HEK293 (cell line): ENCODE data around the gene EXOSC5.

Source experiments
- OVOL3 ChIP-seq: fragments of 450-650 bp; formaldehyde crosslinking; IDR thresholded peaks from 2 replicates; pipeline ENCODE4 v1.5.1; 2016; ENCODE audit warnings: missing biosample characterization, missing genetic modification characterization
- SP2 ChIP-seq: fragments of 450-650 bp; formaldehyde crosslinking; IDR thresholded peaks from 2 replicates; pipeline ENCODE4 v1.5.1; 2016; ENCODE audit warnings: missing biosample characterization, missing genetic modification characterization
- SP3 ChIP-seq: fragments of 450-650 bp; formaldehyde crosslinking; IDR thresholded peaks from 2 replicates; pipeline ENCODE4 v1.5.1; 2016; ENCODE audit warnings: missing biosample characterization, missing genetic modification characterization
- TCF7L2 ChIP-seq: IDR thresholded peaks from 2 replicates; pipeline ENCODE4 v1.6.1; 2011; ENCODE audit warnings: low read depth, mild to moderate bottlenecking, inconsistent platforms, low read length, moderate library complexity, borderline replicate concordance
- ZBTB17 ChIP-seq: fragments of 450-650 bp; formaldehyde crosslinking; IDR thresholded peaks from 2 replicates; pipeline ENCODE4 v1.5.1; 2016; ENCODE audit warnings: missing biosample characterization, missing genetic modification characterization
- ZFP37 ChIP-seq: fragments of 450-650 bp; formaldehyde crosslinking; IDR thresholded peaks from 2 replicates; pipeline ENCODE4 v1.5.1; 2016; ENCODE audit warnings: missing biosample characterization, missing genetic modification characterization
- ZNF114 ChIP-seq: fragments of 450-650 bp; formaldehyde crosslinking; IDR thresholded peaks from 2 replicates; pipeline ENCODE4 v1.5.0; 2017; ENCODE audit warnings: missing biosample characterization, missing genetic modification characterization
- ZNF121 ChIP-seq: fragments of 450-650 bp; formaldehyde crosslinking; IDR thresholded peaks from 2 replicates; pipeline ENCODE4 v1.5.1; 2016; ENCODE audit warnings: missing biosample characterization, missing genetic modification characterization
- ZNF16 ChIP-seq: fragments of 450-650 bp; formaldehyde crosslinking; IDR thresholded peaks from 2 replicates; pipeline ENCODE4 v1.5.1; 2016; ENCODE audit warnings: low read depth, missing biosample characterization, missing genetic modification characterization
- ZNF324 ChIP-seq: fragments of 450-650 bp; formaldehyde crosslinking; IDR thresholded peaks from 2 replicates; pipeline ENCODE4 v1.5.1; 2016; ENCODE audit warnings: missing biosample characterization, missing genetic modification characterization
- ZNF391 ChIP-seq: fragments of 450-650 bp; formaldehyde crosslinking; IDR thresholded peaks from 2 replicates; pipeline ENCODE4 v1.5.1; 2016; ENCODE audit warnings: low read depth, missing biosample characterization, missing genetic modification characterization, borderline replicate concordance
- ZNF394 ChIP-seq: fragments of 450-650 bp; formaldehyde crosslinking; IDR thresholded peaks from 2 replicates; pipeline ENCODE4 v1.5.1; 2016; ENCODE audit warnings: missing biosample characterization, missing genetic modification characterization, mild to moderate bottlenecking, moderate library complexity, borderline replicate concordance
- ZNF501 ChIP-seq: fragments of 450-650 bp; formaldehyde crosslinking; IDR thresholded peaks from 2 replicates; pipeline ENCODE4 v1.5.1; 2016; ENCODE audit warnings: missing biosample characterization, missing genetic modification characterization
- ZNF600 ChIP-seq: fragments of 450-650 bp; formaldehyde crosslinking; IDR thresholded peaks from 2 replicates; pipeline ENCODE4 v1.5.1; 2016; ENCODE audit warnings: missing biosample characterization, missing genetic modification characterization
- ZNF624 ChIP-seq: fragments of 450-650 bp; formaldehyde crosslinking; IDR thresholded peaks from 2 replicates; pipeline ENCODE4 v1.5.1; 2017; ENCODE audit warnings: missing biosample characterization, missing genetic modification characterization
- ZNF677 ChIP-seq: fragments of 450-650 bp; IDR thresholded peaks from 2 replicates; pipeline ENCODE4 v1.5.0; 2018; ENCODE audit warnings: missing biosample characterization, mild to moderate bottlenecking, missing genetic modification characterization, moderate library complexity
- ZNF768 ChIP-seq: fragments of 450-650 bp; formaldehyde crosslinking; IDR thresholded peaks from 2 replicates; pipeline ENCODE4 v1.5.1; 2018; ENCODE audit warnings: missing biosample characterization, mild to moderate bottlenecking, missing genetic modification characterization
- ZNF792 ChIP-seq: fragments of 450-650 bp; formaldehyde crosslinking; IDR thresholded peaks from 2 replicates; pipeline ENCODE4 v1.5.1; 2016; ENCODE audit warnings: missing biosample characterization, missing genetic modification characterization
- ZNF843 ChIP-seq: fragments of 450-650 bp; formaldehyde crosslinking; IDR thresholded peaks from 2 replicates; pipeline ENCODE4 v1.5.1; 2016; ENCODE audit warnings: missing biosample characterization, missing genetic modification characterization
- ZSCAN23 ChIP-seq: fragments of 450-650 bp; formaldehyde crosslinking; IDR thresholded peaks from 2 replicates; pipeline ENCODE4 v1.5.1; 2016; ENCODE audit warnings: missing biosample characterization, missing genetic modification characterization
- ZXDB ChIP-seq: fragments of 450-650 bp; formaldehyde crosslinking; IDR thresholded peaks from 2 replicates; pipeline ENCODE4 v1.5.1; 2016; ENCODE audit warnings: missing biosample characterization, missing genetic modification characterization
- TF ChIP-seq, protein P1 (sequence below): fragments of 450-650 bp; formaldehyde crosslinking; IDR thresholded peaks from 2 replicates; pipeline ENCODE4 v1.5.1; 2016; ENCODE audit warnings: missing biosample characterization, missing genetic modification characterization
- TF ChIP-seq, protein P2 (sequence below): fragments of 450-650 bp; formaldehyde crosslinking; conservative IDR thresholded peaks from 2 replicates; pipeline ENCODE4 v1.5.1; 2016; ENCODE audit warnings: low read depth, missing biosample characterization, missing genetic modification characterization
- TF ChIP-seq, protein P3 (sequence below): fragments of 450-650 bp; formaldehyde crosslinking; IDR thresholded peaks from 2 replicates; pipeline ENCODE4 v1.5.1; 2016; ENCODE audit warnings: missing biosample characterization, missing genetic modification characterization, borderline replicate concordance
- TF ChIP-seq, protein P4 (sequence below): fragments of 450-650 bp; formaldehyde crosslinking; IDR thresholded peaks from 2 replicates; pipeline ENCODE4 v1.5.1; 2016; ENCODE audit warnings: missing biosample characterization, missing genetic modification characterization

The EXOSC5 gene

DNA sequence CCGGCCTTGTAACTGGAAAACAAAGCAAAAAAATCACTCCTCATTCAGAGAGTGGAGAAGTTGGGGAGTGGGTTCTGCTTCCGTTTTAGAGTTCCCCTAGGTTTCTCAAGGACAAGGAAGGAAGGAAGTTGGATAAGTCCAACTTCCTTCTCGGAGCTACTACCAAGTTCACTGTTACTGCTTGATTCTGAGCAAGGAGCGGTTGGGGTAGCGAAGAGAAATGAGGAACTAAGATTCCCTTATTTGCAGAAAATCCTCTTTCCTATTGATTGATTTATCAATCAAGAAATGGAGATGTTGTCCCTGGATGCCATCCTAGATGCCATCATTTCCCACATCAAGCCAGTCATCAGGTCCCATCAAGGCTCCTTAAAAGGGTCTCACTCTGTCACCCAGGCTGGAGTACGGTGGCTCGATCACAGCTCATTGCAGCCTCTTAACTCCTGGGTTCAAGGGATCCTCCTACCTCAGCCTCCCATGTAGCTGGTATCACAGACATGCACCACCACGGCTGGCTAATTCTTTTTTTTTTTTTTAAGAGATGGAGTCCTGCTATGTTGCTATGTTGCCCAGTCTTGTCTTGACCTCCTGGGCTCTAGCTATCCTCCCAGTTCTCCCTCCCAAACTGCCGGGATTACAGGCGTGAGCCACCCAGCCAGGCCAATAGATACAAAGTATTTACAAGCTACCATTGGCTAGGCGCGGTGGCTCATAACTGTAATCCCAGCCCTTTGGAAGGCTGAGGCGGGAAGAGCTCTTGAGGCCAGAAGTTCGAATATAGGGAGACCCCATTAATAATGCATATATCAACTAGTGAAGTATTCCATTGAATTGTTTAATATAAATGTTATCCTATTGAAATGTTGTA, 32.4 kb downstream of the EXOSC5 start (continued):
- TF ChIP-seq, protein P1, sequence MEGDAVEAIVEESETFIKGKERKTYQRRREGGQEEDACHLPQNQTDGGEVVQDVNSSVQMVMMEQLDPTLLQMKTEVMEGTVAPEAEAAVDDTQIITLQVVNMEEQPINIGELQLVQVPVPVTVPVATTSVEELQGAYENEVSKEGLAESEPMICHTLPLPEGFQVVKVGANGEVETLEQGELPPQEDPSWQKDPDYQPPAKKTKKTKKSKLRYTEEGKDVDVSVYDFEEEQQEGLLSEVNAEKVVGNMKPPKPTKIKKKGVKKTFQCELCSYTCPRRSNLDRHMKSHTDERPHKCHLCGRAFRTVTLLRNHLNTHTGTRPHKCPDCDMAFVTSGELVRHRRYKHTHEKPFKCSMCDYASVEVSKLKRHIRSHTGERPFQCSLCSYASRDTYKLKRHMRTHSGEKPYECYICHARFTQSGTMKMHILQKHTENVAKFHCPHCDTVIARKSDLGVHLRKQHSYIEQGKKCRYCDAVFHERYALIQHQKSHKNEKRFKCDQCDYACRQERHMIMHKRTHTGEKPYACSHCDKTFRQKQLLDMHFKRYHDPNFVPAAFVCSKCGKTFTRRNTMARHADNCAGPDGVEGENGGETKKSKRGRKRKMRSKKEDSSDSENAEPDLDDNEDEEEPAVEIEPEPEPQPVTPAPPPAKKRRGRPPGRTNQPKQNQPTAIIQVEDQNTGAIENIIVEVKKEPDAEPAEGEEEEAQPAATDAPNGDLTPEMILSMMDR = no peak
- TF ChIP-seq ZNF394 (tag by site-specific recombination) (0 out of 2 replicates have a peak, but pooled peaks have one; percentile 7), ZNF114 (tag by site-specific recombination) (no peak), ZBTB17 (tag by site-specific recombination) (no peak), SP3 (tag by site-specific recombination) (no peak), ZSCAN23 (tag by site-specific recombination) (no peak), ZNF501 (tag by site-specific recombination) (0 out of 2 replicates have a peak, but pooled peaks have one; percentile 15), ZNF792 (tag by site-specific recombination) (no peak), ZNF768 (tag by site-specific recombination) (no peak), ZNF391 (tag by site-specific recombination) (no peak), ZNF121 (no peak), OVOL3 (tag by site-specific recombination) (no peak), ZXDB (tag by site-specific recombination) (no peak), ZNF677 (tag by site-specific recombination) (no peak), ZNF16 (tag by site-specific recombination) (no peak), SP2 (peak; percentile 63), ZFP37 (tag by site-specific recombination) (no peak; the same call in 1 of the 2 replicates), TCF7L2 (no peak), ZNF624 (no peak), ZNF324 (tag by site-specific recombination) (0 out of 2 replicates have a peak, but pooled peaks have one; percentile 18), ZNF600 (no peak), ZNF843 (no peak)
- TF ChIP-seq, protein P2, sequence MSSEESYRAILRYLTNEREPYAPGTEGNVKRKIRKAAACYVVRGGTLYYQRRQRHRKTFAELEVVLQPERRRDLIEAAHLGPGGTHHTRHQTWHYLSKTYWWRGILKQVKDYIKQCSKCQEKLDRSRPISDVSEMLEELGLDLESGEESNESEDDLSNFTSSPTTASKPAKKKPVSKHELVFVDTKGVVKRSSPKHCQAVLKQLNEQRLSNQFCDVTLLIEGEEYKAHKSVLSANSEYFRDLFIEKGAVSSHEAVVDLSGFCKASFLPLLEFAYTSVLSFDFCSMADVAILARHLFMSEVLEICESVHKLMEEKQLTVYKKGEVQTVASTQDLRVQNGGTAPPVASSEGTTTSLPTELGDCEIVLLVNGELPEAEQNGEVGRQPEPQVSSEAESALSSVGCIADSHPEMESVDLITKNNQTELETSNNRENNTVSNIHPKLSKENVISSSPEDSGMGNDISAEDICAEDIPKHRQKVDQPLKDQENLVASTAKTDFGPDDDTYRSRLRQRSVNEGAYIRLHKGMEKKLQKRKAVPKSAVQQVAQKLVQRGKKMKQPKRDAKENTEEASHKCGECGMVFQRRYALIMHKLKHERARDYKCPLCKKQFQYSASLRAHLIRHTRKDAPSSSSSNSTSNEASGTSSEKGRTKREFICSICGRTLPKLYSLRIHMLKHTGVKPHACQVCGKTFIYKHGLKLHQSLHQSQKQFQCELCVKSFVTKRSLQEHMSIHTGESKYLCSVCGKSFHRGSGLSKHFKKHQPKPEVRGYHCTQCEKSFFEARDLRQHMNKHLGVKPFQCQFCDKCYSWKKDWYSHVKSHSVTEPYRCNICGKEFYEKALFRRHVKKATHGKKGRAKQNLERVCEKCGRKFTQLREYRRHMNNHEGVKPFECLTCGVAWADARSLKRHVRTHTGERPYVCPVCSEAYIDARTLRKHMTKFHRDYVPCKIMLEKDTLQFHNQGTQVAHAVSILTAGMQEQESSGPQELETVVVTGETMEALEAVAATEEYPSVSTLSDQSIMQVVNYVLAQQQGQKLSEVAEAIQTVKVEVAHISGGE = peak; percentile 41
- TF ChIP-seq, protein P3, sequence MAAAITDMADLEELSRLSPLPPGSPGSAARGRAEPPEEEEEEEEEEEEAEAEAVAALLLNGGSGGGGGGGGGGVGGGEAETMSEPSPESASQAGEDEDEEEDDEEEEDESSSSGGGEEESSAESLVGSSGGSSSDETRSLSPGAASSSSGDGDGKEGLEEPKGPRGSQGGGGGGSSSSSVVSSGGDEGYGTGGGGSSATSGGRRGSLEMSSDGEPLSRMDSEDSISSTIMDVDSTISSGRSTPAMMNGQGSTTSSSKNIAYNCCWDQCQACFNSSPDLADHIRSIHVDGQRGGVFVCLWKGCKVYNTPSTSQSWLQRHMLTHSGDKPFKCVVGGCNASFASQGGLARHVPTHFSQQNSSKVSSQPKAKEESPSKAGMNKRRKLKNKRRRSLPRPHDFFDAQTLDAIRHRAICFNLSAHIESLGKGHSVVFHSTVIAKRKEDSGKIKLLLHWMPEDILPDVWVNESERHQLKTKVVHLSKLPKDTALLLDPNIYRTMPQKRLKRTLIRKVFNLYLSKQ (tag by site-specific recombination) = no peak
- TF ChIP-seq, protein P4, sequence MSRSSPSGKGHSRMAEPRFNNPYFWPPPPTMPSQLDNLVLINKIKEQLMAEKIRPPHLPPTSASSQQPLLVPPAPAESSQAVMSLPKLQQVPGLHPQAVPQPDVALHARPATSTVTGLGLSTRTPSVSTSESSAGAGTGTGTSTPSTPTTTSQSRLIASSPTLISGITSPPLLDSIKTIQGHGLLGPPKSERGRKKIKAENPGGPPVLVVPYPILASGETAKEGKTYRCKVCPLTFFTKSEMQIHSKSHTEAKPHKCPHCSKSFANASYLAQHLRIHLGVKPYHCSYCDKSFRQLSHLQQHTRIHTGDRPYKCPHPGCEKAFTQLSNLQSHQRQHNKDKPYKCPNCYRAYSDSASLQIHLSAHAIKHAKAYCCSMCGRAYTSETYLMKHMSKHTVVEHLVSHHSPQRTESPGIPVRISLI (tag by site-specific recombination) = peak; percentile 30; the same call in 1 of the 2 replicates
